ENCODE data around the gene CSN2. TPM values are rescaled to one million over a fixed set of nuclear protein-coding genes. Genes with fewer than 3 reads are reported as not detected.

Gene CSN2
- total RNA-seq, 4 donors from 2014 or later, result not detected

- Histone ChIP-seq H3K27ac (no peak within 1 kb of the TSS), H3K4me1 (no peaks in the 10 kb centered on the region), H3K27me3 (no peaks in the 10 kb centered on the region), H3K4me3 (no peak within 1 kb of the TSS), H3K9me3 (no peaks in the 10 kb centered on the region), H3K36me3 (peaks cover 0 to 3% of the 10 kb centered on the region in 2 donors)
- intact Hi-C loops (cut with DNase I; ENCODE audit: low total_unique reads), result no loop called here
- TF ChIP-seq POLR2A (IDR thresholded peaks at IDR 0.05), result no peak
- TF ChIP-seq CTCF (IDR thresholded peaks at IDR 0.05), result no peak
- DNase-seq, result no peak
Measured at GRCh38 chr4:69995526-69996016, 30.0 kb upstream of the CSN2 start, which contains the start of gene STATH. TSS of gene STATH (plus strand) at chr4:69995966. CDS start at chr4:69998438, 2,472 bp downstream.

DNA sequence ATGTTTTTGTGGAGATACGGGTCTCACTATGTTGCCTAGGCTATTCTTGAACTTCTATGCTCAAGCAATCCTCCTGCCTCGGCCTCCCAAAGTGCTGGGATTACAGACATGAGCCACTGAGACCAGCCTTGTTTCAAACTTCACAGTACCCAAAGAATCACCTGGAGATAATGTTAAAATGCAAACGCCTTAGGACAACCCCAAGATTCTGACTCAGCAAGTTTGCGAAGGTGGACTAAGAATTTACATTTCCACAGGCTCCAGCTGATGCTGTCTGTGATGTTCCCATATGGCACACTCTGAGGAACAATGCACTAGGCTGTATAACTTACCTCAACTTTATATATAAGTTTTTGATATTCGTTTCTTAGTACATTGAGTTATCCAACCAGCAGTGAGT is 29.3 kb upstream of the CSN2 start:
- Histone ChIP-seq H3K4me1 (no peaks in the 10 kb centered on the region), H3K4me3 (no peak overlapping the region), H3K27me3 (no peaks in the 10 kb centered on the region), H3K27ac (no peak overlapping the region), H3K36me3 (peaks cover 0 to 3% of the 10 kb centered on the region in 2 donors), H3K9me3 (no peaks in the 10 kb centered on the region)
- TF ChIP-seq POLR2A (IDR thresholded peaks at IDR 0.05) (no peak), CTCF (IDR thresholded peaks at IDR 0.05) (no peak)
- intact Hi-C loops (cut with DNase I; ENCODE audit: low total_unique reads), result no loop called here
- no peak for DNase-seq

DNA sequence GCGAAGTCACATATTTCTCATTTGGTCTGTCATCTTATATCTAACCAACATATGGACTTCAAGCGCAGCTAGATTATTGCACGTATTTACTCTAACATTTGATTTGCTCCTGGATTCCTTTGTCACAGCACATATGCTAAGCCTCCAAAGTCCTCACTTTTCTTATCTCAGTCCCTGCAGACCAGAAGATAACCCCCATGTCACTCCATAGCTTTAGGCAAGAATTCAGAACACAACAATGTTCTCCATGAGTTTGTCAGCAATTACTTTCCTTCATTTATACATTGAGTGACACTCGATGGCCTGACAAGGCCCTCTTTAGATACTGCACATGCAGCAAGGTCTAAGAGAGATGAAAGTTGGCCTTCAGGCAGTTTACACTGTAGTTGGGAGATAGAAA is 25.5 kb upstream of the CSN2 start:
- DNase-seq, result no peak
- H3K27ac ChIP-seq, result no peak overlapping the region
- no peaks in the 10 kb centered on the region for H3K4me1 ChIP-seq
- H3K4me3 ChIP-seq, result no peak overlapping the region
- TF ChIP-seq CTCF (IDR thresholded peaks at IDR 0.05) (no peak), POLR2A (IDR thresholded peaks at IDR 0.05) (no peak)
- intact Hi-C loops (cut with DNase I; ENCODE audit: low total_unique reads), result no loop called here
- no peaks in the 10 kb centered on the region for H3K27me3 ChIP-seq
- peaks cover 0 to 3% of the 10 kb centered on the region in 2 donors for H3K36me3 ChIP-seq
- no peaks in the 10 kb centered on the region for H3K9me3 ChIP-seq

GRCh38 chr4:69986663-69987062 is 21.1 kb upstream of the CSN2 start:
- no peaks in the 10 kb centered on the region for H3K4me1 ChIP-seq
- H3K9me3 ChIP-seq, result no peaks in the 10 kb centered on the region
- TF ChIP-seq POLR2A (IDR thresholded peaks at IDR 0.05) (no peak), CTCF (IDR thresholded peaks at IDR 0.05) (no peak)
- H3K27ac ChIP-seq, result no peak overlapping the region
- H3K36me3 ChIP-seq, result no peaks in the 10 kb centered on the region
- H3K27me3 ChIP-seq, result no peaks in the 10 kb centered on the region
- DNase-seq, result no peak
- no peak overlapping the region for H3K4me3 ChIP-seq
- intact Hi-C loops (cut with DNase I; ENCODE audit: low total_unique reads), result no loop called here

GRCh38 chr4:69984030-69984443 is 18.5 kb upstream of the CSN2 start:
- no peaks in the 10 kb centered on the region for H3K9me3 ChIP-seq
- no peaks in the 10 kb centered on the region for H3K4me1 ChIP-seq
- no peaks in the 10 kb centered on the region for H3K36me3 ChIP-seq
- no peaks in the 10 kb centered on the region for H3K27me3 ChIP-seq
- no peak overlapping the region for H3K27ac ChIP-seq
- TF ChIP-seq POLR2A (IDR thresholded peaks at IDR 0.05) (no peak), CTCF (IDR thresholded peaks at IDR 0.05) (no peak)
- no peak overlapping the region for H3K4me3 ChIP-seq
- intact Hi-C loops (cut with DNase I; ENCODE audit: low total_unique reads), result no loop called here
- no peak for DNase-seq

Measured in uterus (tissue), 4 donors.